ENCODE results near the gene INTS11.

The INTS11 gene

DNA sequence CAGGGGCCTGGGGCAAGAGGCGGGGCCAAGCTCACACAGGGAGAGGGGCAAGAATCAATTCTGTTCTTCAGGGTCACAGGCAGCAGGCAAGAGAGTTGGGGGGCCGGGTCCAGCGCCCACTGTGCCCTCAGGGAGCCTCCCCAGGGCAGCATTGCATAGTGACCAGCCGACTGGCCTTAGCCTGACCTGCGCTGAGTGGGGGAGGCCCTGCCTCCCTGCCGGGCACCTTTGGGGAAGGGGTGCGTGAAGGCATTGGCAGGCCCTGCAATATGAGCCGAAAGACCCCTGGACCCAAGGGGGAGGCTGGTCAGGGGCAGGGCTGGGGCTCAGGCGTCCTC, 32.0 kb downstream of the INTS11 start:
- H3K9me3 ChIP-seq (ENCODE audit: control insufficient read depth in 1 of 2, low read length in 2 of 2), result no peaks in the 10 kb centered on the region
- no peaks in the 10 kb centered on the region for H3K27me3 ChIP-seq (ENCODE audit: low read depth, low read length)
- H3K4me3 ChIP-seq (ENCODE audit: low read depth in 1 of 2, low read length in 2 of 2), result no peak overlapping the region
- no peak overlapping the region for H3K27ac ChIP-seq (ENCODE audit: low read length)
- H3K36me3 ChIP-seq (ENCODE audit: control insufficient read depth in 1 of 2, insufficient read depth in 2 of 2, low read length in 2 of 2), result peaks cover 0 to 29% of the 10 kb centered on the region in 2 donors
- peaks cover 0 to 8% of the 10 kb centered on the region in 2 donors for H3K4me1 ChIP-seq (ENCODE audit: control insufficient read depth in 1 of 2, insufficient read depth in 2 of 2, low read length in 2 of 2)

DNA sequence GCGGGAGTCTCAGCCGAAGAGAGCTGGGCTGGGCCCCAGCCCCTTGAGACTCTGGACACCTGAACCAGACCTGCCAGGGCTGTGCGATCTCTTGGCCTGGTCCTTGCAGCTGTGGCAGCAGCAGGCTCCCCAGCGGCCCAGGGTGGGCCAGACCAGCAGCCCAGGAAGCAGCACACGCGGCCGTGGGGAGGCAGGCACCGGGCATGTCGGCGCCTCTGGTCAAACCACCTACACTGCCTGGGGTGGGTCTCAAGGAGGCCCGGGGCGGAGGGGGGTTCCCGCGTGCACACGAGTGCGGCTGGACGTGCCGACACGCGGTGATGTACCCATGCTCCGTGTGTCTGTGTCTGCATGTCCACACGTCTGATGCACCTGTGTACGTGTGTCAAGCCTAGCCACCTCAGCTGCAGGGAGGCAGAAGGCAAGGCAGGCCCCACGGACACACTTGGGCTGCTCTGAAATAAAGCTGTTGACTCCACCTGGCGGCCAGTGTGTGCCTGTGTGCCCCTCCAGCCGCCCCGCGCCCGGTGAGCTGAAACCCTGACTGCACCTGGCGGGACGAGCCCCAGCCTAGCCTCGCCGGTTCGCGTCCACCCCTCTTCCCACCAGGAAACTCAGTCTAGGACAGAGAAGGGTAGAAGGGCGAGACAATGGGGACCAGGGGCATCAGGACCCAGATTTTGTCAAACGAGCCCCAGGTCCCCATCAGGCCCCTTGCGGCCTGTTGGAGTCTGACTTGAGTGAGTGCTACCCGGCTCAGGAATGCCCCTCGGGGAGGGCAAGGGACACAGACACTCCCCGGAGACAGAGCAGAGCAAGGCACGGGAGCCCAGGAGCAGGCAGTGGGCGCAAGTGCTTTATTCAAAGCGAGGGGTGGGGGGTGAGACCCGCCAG, 32.7 kb downstream of the INTS11 start:
- H3K27ac ChIP-seq (ENCODE audit: low read length), result no peak overlapping the region
- H3K9me3 ChIP-seq (ENCODE audit: control insufficient read depth in 1 of 2, low read length in 2 of 2), result no peaks in the 10 kb centered on the region
- H3K36me3 ChIP-seq (ENCODE audit: control insufficient read depth in 1 of 2, insufficient read depth in 2 of 2, low read length in 2 of 2), result peaks cover 0 to 27% of the 10 kb centered on the region in 2 donors
- H3K4me3 ChIP-seq (ENCODE audit: low read depth in 1 of 2, low read length in 2 of 2), result no peak overlapping the region
- no peaks in the 10 kb centered on the region for H3K27me3 ChIP-seq (ENCODE audit: low read depth, low read length)
- H3K4me1 ChIP-seq (ENCODE audit: control insufficient read depth in 1 of 2, insufficient read depth in 2 of 2, low read length in 2 of 2), result peaks cover 0 to 8% of the 10 kb centered on the region in 2 donors

DNA sequence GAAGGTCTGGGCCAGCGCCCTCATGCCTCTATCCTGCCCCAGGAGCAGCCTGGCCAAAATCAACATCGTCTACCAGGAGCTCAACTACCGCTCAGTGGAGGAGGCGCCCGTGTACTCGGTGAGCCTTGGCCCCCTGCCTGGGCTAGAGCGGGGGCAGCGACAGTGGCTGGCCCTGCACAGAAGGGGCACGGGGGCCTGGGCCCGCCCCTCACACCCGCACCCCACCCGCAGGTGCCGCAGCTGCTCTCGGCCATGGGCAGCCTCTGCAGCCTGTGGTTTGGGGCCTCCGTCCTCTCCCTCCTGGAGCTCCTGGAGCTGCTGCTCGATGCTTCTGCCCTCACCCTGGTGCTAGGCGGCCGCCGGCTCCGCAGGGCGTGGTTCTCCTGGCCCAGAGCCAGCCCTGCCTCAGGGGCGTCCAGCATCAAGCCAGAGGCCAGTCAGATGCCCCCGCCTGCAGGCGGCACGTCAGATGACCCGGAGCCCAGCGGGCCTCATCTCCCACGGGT, 33.4 kb downstream of the INTS11 start:
- Histone ChIP-seq H3K4me3 (ENCODE audit: low read depth in 1 of 2, low read length in 2 of 2) (no peak overlapping the region), H3K27me3 (ENCODE audit: low read depth, low read length) (no peaks in the 10 kb centered on the region), H3K9me3 (ENCODE audit: control insufficient read depth in 1 of 2, low read length in 2 of 2) (no peaks in the 10 kb centered on the region), H3K36me3 (ENCODE audit: control insufficient read depth in 1 of 2, insufficient read depth in 2 of 2, low read length in 2 of 2) (peaks cover 0 to 19% of the 10 kb centered on the region in 2 donors), H3K4me1 (ENCODE audit: control insufficient read depth in 1 of 2, insufficient read depth in 2 of 2, low read length in 2 of 2) (peaks cover 0 to 8% of the 10 kb centered on the region in 2 donors), H3K27ac (ENCODE audit: low read length) (no peak overlapping the region)

DNA sequence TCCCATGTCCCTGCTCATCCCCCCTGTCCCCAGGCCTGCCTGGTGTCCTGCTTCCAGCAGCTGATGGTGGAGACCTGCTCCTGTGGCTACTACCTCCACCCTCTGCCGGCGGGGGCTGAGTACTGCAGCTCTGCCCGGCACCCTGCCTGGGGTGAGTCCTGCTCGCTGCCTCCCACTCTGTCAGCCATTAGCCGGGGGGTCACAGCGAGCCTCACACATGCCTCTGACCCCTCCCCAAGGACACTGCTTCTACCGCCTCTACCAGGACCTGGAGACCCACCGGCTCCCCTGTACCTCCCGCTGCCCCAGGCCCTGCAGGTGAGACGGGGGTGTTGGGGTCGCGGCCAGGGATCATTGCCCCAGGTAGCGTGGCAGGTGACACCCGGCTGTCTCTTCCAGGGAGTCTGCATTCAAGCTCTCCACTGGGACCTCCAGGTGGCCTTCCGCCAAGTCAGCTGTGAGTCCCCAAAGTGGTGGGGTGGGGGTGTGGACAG, 34.2 kb downstream of the INTS11 start:
- H3K4me1 ChIP-seq (ENCODE audit: control insufficient read depth in 1 of 2, insufficient read depth in 2 of 2, low read length in 2 of 2), result peaks cover 0 to 8% of the 10 kb centered on the region in 2 donors
- H3K36me3 ChIP-seq (ENCODE audit: control insufficient read depth in 1 of 2, insufficient read depth in 2 of 2, low read length in 2 of 2), result peaks cover 0 to 12% of the 10 kb centered on the region in 2 donors
- H3K27ac ChIP-seq (ENCODE audit: low read length), result no peak overlapping the region
- no peaks in the 10 kb centered on the region for H3K9me3 ChIP-seq (ENCODE audit: control insufficient read depth in 1 of 2, low read length in 2 of 2)
- H3K4me3 ChIP-seq (ENCODE audit: low read depth in 1 of 2, low read length in 2 of 2), result no peak overlapping the region
- H3K27me3 ChIP-seq (ENCODE audit: low read depth, low read length), result no peaks in the 10 kb centered on the region

DNA sequence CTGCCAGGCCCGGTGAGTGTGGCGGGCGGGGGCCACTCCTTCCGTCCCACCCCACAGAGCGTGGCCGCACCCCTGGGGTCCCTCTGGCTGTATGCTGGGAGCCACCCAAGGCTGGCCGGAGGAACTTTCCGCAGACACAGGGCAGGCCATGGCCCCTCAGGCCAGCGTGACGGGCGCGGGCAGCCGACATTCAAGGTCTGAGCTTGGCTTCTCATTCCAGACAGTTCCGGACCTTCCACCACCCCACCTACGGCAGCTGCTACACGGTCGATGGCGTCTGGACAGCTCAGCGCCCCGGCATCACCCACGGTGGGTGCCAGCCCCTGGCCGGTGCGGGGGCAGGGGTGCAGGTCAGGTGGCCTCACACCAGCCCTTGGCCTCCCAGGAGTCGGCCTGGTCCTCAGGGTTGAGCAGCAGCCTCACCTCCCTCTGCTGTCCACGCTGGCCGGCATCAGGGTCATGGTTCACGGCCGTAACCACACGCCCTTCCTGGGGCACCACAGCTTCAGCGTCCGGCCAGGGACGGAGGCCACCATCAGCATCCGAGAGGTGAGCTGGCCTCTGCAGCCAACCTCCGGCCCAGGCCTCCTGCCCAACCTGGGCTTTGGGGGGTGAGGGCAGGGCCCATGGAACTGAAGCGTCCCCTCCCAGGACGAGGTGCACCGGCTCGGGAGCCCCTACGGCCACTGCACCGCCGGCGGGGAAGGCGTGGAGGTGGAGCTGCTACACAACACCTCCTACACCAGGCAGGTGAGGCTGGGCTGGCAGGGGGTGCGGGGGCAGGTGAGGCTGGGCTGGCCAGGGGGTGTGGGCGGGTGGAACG, 37.0 kb downstream of the INTS11 start:
- Histone ChIP-seq H3K27ac (ENCODE audit: low read length) (no peak overlapping the region), H3K36me3 (ENCODE audit: control insufficient read depth in 1 of 2, insufficient read depth in 2 of 2, low read length in 2 of 2) (no peaks in the 10 kb centered on the region), H3K27me3 (ENCODE audit: low read depth, low read length) (no peaks in the 10 kb centered on the region), H3K9me3 (ENCODE audit: control insufficient read depth in 1 of 2, low read length in 2 of 2) (no peaks in the 10 kb centered on the region), H3K4me3 (ENCODE audit: low read depth in 1 of 2, low read length in 2 of 2) (no peak overlapping the region), H3K4me1 (ENCODE audit: control insufficient read depth in 1 of 2, insufficient read depth in 2 of 2, low read length in 2 of 2) (peaks cover 0 to 8% of the 10 kb centered on the region in 2 donors)

DNA sequence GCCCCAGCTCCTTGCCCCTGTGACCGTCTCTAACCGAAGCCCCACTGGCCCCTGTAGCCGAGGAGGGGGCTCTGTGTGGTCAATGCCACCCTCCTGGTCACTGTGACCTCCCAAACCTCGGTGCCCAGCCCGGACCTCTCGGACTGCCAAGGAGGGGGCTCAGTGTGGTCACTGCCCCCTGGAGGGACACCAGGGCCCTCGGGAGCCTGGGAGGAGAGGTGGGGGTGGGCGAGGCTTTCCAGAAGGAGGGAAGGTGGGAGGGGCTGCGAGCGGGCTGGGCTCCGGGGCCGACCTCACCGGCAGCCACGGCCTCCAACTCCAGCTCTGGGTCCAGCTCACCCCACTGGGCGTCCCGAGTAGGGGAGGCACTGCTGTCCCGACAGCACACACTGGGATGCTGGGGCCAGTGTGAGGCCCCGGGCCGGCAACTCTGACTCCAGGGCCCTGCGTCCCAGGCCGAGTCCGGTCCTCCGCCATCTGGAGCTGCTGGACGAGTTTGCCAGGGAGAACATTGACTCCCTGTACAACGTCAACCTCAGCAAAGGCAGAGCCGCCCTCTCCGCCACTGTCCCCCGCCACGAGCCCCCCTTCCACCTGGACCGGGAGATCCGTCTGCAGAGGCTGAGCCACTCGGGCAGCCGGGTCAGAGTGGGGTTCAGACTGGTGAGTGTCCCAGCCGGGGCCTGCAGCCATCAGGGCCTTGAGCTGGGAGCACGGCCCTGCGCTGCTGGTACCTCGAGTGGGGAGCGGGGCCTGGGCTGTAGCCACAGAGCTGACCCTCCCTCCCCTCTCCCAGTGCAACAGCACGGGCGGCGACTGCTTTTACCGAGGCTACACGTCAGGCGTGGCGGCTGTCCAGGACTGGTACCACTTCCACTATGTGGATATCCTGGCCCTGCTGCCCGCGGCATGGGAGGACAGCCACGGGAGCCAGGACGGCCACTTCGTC, 37.9 kb downstream of the INTS11 start:
- Histone ChIP-seq H3K27me3 (ENCODE audit: low read depth, low read length) (no peaks in the 10 kb centered on the region), H3K27ac (ENCODE audit: low read length) (no peak overlapping the region), H3K4me1 (ENCODE audit: control insufficient read depth in 1 of 2, insufficient read depth in 2 of 2, low read length in 2 of 2) (peaks cover 0 to 5% of the 10 kb centered on the region in 2 donors), H3K9me3 (ENCODE audit: control insufficient read depth in 1 of 2, low read length in 2 of 2) (no peaks in the 10 kb centered on the region), H3K4me3 (ENCODE audit: low read depth in 1 of 2, low read length in 2 of 2) (no peak overlapping the region), H3K36me3 (ENCODE audit: control insufficient read depth in 1 of 2, insufficient read depth in 2 of 2, low read length in 2 of 2) (no peaks in the 10 kb centered on the region)

DNA sequence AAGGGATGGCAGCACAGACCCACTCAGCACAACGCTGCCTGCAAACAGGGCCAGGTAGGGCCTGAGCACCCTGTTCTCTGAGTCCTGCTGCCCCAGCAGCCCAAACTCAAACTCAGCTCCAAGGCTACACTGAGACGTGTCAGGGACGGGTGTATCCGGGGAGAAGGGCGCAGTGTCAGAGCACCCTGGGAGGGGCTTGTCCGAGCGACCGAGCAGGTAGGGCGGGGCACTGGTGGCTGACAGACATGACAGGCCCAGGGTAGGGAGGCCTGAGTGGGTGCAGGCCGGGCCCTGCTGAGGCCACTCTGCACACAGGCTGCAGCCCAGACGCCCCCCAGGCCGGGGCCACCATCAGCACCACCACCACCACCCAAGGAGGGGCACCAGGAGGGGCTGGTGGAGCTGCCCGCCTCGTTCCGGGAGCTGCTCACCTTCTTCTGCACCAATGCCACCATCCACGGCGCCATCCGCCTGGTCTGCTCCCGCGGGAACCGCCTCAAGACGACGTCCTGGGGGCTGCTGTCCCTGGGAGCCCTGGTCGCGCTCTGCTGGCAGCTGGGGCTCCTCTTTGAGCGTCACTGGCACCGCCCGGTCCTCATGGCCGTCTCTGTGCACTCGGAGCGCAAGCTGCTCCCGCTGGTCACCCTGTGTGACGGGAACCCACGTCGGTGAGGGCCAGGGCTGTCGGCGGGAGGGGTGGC, 38.7 kb downstream of the INTS11 start:
- H3K4me1 ChIP-seq (ENCODE audit: control insufficient read depth in 1 of 2, insufficient read depth in 2 of 2, low read length in 2 of 2), result no peaks in the 10 kb centered on the region
- no peak overlapping the region for H3K4me3 ChIP-seq (ENCODE audit: low read depth in 1 of 2, low read length in 2 of 2)
- H3K27ac ChIP-seq (ENCODE audit: low read length), result no peak overlapping the region
- H3K27me3 ChIP-seq (ENCODE audit: low read depth, low read length), result no peaks in the 10 kb centered on the region
- H3K36me3 ChIP-seq (ENCODE audit: control insufficient read depth in 1 of 2, insufficient read depth in 2 of 2, low read length in 2 of 2), result no peaks in the 10 kb centered on the region
- H3K9me3 ChIP-seq (ENCODE audit: control insufficient read depth in 1 of 2, low read length in 2 of 2), result no peaks in the 10 kb centered on the region

DNA sequence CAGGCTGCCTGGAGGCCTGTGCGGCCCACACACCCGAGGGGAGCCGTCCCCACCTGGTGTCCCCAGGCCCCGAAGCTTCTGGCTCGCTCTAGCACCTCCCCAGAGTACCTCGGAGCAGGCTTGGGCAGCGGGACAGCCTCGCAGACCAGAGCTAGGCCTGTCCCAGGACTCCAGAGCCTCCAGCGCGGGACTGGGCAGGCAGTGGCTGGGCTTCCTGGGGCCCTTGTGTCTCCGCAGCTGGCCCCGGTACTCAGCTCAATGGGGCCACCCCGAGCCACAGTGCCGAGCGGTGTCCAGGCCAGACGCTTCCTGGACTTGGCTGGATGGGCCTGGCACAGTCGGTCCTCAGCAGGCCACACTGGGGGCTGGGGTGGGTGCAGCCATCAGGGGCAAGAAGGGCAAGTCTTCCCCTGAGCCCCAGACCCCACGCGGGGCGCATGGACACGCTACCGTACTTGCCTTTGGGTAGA, 39.3 kb downstream of the INTS11 start:
- Histone ChIP-seq H3K27ac (ENCODE audit: low read length) (no peak overlapping the region), H3K4me3 (ENCODE audit: low read depth in 1 of 2, low read length in 2 of 2) (no peak overlapping the region), H3K27me3 (ENCODE audit: low read depth, low read length) (no peaks in the 10 kb centered on the region), H3K9me3 (ENCODE audit: control insufficient read depth in 1 of 2, low read length in 2 of 2) (no peaks in the 10 kb centered on the region), H3K36me3 (ENCODE audit: control insufficient read depth in 1 of 2, insufficient read depth in 2 of 2, low read length in 2 of 2) (no peaks in the 10 kb centered on the region), H3K4me1 (ENCODE audit: control insufficient read depth in 1 of 2, insufficient read depth in 2 of 2, low read length in 2 of 2) (no peaks in the 10 kb centered on the region)

DNA sequence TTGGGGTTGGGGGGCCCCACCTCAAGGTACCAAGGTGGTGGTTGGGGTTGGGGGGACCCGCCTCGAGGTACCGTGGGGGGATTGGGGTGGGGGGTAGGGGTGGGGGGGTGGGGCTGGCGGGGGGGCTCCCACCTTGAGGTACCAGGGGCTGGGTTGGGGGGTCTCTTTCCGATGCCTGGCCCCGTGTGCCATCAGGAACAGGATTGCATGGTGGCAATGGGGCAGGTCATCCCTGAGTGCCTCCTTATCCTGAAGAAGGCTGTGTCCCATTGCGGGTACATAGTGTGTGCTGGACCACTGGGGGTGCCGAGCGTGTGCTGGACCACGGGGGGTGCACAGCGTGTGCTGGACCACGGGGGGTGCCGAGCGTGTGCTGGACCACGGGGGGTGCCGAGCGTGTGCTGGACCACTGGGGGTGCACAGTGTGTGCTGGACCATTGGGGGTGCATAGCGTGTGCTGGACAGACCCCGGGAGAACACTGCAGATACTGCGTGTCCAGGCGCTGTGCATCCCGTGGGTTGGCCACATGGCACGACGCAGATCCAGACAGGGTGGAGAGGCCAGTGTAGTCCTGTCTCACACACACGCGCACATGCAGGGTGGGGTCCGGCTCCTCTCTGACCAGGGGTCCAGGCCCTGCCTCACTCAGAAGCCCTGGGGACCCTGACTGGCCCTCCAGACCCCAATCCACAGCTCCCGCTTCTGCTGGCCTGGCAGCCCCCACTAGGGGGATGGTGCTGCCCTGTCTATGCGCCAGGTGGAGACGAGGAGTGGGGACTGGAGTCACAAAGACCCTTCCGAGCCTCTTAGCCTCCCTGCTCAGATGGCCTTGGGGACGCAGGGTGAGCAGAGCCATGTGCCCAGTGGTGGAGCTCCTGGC, 40.0 kb downstream of the INTS11 start:
- H3K27ac ChIP-seq (ENCODE audit: low read length), result no peak overlapping the region
- no peaks in the 10 kb centered on the region for H3K27me3 ChIP-seq (ENCODE audit: low read depth, low read length)
- no peaks in the 10 kb centered on the region for H3K36me3 ChIP-seq (ENCODE audit: control insufficient read depth in 1 of 2, insufficient read depth in 2 of 2, low read length in 2 of 2)
- H3K4me1 ChIP-seq (ENCODE audit: control insufficient read depth in 1 of 2, insufficient read depth in 2 of 2, low read length in 2 of 2), result no peaks in the 10 kb centered on the region
- H3K9me3 ChIP-seq (ENCODE audit: control insufficient read depth in 1 of 2, low read length in 2 of 2), result no peaks in the 10 kb centered on the region
- H3K4me3 ChIP-seq (ENCODE audit: low read depth in 1 of 2, low read length in 2 of 2), result no peak overlapping the region
